Stimulated activated CD8-positive, alpha-beta memory T cell treated with anti-CD3 and anti-CD28 coated beads, Interleukin-12 subunit alpha, Interleukin-12 subunit beta, amount 100 ng/mL, for 24 hours (primary cell): Measurements from ENCODE around the gene OSBPL6.
"Not testable (repeated sequence)": the region's sequence is repeated elsewhere in the genome, so short reads cannot be mapped to it uniquely, and the experiment has no call there.

ENCODE experiments used
- DNase-seq: peaks from one replicate; pipeline ENCODE4 v3.0.0-alpha.2; 2020; ENCODE audit errors: extremely low read depth

OSBPL6 gene

GRCh38 chr2:178193823-178194599 lies at the start of gene OSBPL6:
OSBPL6 (plus strand) TSS chr2:178194512; CDS start chr2:178306185, 111,673 bp downstream.
- DNase-seq = peak; percentile 27

GRCh38 chr2:178152033-178152432 lies 42.3 kb upstream of the OSBPL6 start:
- no peak for DNase-seq

DNA sequence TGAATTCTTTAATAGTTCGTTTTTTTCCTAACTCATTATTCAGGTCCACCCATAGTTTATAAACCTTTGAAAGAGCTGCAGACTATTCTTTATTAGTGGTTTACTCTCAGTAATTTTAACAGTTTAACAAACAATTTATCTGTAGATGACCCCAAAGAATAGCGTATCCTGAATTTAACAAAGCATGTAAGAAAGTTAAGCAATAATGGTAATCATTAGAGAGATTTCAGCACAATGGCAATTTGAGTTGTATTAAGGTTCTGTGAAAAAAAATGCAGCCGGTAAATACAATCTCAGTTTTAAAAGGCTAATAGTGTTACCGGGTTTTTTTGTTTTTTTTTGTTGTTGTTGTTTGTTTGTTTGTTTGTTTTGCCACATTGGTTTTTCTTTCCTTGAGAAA lies 41.8 kb upstream of the OSBPL6 start:
- no peak for DNase-seq

GRCh38 chr2:178152977-178153376 lies 41.3 kb upstream of the OSBPL6 start:
- no peak for DNase-seq

GRCh38 chr2:178153878-178154277 lies 40.4 kb upstream of the OSBPL6 start:
- not testable (repeated sequence) for DNase-seq

- DNase-seq = no peak
Measured at GRCh38 chr2:178155524-178155923, 38.8 kb upstream of the OSBPL6 start.

GRCh38 chr2:178157574-178157973 lies 36.7 kb upstream of the OSBPL6 start:
- no peak for DNase-seq

DNA sequence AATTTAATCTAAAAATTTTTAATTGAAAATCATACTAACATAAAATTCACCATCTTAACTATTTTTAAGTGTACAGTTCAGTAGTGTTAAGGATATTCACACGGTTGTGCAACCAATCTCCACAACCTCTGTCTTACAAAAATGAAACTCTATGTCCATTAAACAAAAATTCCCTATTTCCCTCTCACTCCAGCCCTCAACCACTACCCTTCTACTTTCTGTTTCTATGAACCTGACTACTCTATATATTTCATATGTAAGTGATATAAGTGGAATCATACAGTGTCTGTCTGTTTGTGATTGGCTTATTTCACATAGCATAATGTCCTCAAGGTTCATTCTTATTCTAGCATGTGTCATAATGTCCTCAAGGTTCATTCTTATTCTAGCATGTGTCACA lies 34.3 kb upstream of the OSBPL6 start:
- no peak for DNase-seq

DNA sequence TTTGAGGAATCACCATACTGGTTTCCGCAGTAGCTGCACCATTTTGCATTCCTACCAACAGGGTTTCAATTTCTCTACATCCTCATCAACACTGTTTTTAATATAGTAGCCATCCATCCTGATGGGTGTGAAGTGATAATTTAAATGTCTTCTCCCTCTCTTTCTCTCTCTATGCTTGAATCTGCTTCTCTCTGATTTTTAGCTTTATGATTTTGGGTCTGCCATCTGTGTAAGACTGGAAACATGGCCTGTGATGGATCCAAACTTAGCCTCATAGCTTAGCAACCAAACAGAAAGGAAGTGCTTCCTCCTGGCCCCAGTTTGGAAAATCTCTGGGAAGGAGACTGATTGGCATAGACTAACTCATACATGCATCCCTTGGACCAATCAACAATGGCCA lies 33.7 kb upstream of the OSBPL6 start:
- no peak for DNase-seq

DNA sequence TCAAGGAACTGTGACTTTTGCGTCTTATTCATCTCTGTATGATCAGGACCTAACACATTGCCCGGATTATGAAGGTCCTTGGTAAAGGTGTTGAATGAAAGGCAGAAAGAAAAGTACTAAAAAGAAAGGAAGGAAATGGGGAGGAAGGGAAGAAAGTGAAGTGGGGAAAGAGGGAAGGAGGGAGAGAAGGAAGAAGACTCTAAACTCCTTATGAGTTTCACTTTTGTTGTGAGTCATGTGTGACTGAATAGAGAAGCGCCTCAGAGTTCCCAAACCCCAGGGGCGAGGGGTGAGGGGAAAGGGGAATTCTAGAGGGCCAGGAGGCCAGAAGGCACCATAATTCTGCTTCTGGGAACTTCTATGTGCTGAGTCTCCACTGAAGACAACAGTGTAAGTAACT lies 30.9 kb upstream of the OSBPL6 start:
- DNase-seq = no peak

DNA sequence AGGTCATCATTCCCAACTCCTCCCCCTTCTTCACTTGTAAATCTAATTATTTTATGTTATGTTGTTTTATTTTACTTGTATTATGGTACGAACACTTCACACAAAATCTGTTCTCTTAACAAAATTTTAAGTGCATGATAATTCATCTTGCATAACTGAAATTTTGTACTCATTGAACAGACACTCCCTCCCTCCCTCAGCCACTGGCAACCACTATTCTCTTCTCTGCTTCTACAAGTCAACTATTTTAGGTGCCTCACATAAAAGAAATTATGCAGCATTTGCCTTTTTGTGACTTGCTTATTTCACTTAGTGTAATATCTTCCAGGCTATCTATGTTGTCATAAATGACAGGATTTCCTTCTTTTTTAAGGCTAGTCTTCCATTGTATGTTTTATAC lies 30.4 kb upstream of the OSBPL6 start:
- no peak for DNase-seq

DNA sequence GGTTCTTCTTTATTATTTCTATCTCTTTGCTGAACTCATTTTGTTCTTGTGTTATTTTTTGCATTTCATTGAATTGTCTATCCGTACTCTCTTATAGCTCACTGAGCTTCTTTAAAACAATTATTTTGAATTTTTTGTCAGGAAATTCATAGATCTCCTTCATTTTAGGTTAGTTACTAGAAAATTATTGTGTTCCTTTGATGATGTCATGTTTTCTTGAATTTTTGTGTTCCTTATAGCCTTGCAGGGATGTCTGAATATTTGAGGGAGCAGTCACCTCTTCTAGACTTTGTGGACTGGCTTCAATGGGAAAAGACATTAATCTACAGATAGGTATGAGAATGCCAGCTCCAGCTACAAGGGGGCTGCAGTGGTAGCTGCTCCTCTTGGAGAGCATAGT lies 20.7 kb upstream of the OSBPL6 start:
- DNase-seq = no peak

DNA sequence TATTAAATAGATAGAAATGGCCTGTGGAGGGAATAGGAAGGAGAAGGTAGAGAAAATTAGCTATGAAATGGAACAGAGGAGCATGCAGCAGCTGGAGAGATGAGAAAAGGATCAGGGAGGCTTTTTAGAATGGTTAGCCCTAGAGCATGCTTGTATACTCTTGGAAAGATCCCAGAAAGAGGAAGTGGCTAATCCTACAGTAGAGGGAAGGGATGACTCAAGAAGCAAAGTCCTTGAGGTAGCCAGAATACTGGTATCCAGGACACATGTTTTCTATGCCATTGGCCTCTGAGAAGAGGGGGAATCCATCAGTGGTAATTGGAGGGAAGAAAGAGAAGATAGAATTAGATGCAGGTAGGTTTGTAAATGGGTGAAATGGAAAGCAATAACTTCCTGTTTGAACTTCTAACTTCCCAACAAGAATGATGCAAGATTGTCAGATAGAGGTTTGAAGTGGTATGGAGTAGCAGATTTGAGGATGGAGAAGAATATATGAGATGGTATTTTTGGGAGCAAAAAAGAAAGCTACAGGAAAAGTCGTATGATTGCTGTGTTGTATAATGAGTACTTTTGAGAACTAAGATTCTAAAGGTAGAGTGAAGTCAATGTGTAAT lies 17.1 kb upstream of the OSBPL6 start:
- DNase-seq = no peak

GRCh38 chr2:178180648-178181047 lies 13.7 kb upstream of the OSBPL6 start:
- DNase-seq = not testable (repeated sequence)

DNA sequence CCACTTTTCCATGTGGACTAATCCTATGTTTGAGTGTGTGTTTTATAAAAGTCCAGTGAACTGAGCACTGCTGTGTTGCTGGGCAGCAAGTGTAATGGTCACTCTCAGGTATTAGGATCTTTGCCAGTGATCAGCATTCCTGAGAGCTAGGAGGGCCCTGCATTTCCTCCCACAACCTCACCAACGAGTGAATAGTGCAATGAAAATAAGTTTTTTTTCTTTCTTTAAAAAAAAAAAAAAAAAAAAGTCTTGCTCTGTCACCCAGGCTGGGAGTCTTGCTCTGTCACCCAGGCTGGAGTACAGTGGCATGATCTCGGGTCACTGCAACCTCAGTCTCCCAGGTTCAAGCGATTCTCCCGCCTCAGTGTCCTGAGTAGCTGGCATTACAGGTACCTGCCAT lies 6.5 kb upstream of the OSBPL6 start:
- no peak for DNase-seq

DNA sequence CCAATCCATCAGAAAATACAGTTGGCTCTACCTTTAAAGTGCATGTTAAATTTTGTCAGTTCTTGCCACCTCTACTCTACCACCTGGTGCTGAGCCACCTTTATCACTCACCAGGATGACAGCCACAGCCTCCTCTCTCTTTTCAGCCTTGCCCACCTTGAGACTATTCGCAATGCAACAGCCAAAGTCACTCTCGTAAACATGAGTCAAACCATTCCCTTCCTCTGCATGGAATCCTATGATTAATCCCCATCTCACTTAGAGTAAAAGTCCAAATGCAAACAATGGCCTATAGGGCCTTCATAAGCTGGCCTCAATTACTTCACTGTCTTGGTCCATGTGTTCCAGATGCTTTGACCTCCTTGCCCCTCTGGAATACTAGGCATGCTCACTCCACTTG lies 5.8 kb upstream of the OSBPL6 start:
- no peak for DNase-seq

GRCh38 chr2:178191004-178191508 lies 3.3 kb upstream of the OSBPL6 start:
- DNase-seq = no peak

- no peak for DNase-seq
Measured at GRCh38 chr2:178191511-178191910, 2.8 kb upstream of the OSBPL6 start.

GRCh38 chr2:178193496-178193822 lies 853 bp upstream of the OSBPL6 start:
- no peak for DNase-seq

- DNase-seq = no peak
Measured at GRCh38 chr2:178194600-178195389, 483 bp downstream of the OSBPL6 start.

GRCh38 chr2:178195390-178196166 lies 1.3 kb downstream of the OSBPL6 start:
- DNase-seq = no peak

- DNase-seq = no peak
Measured at GRCh38 chr2:178197791-178198190, 3.5 kb downstream of the OSBPL6 start.
